H1 (cell line): Measurements from ENCODE around the gene RUNX1.

Experiments
- CHD1 ChIP-seq: IDR thresholded peaks from 2 replicates; pipeline ENCODE4 v1.6.1; 2012; ENCODE audit warnings: low read depth, low read length, improper control_type of control experiment
- CTCF ChIP-seq, 3 experiments: IDR thresholded peaks; 1 replicate in 2 of 3; 2 replicates in 1 of 3; pipeline versions ENCODE4 v1.5.1 to v1.6.1; 2011; ENCODE audit warnings: low read length in 3 of 3, mild to moderate bottlenecking in 3 of 3, inconsistent platforms in 2 of 3, low read depth in 1 of 3, moderate library complexity in 1 of 3; ENCODE audit not compliant: insufficient read depth in 1 of 3; ENCODE audit errors: control extremely low read depth in 1 of 3
- EGR1 ChIP-seq: IDR thresholded peaks from 2 replicates; pipeline ENCODE4 v1.6.1; 2011; ENCODE audit warnings: low read depth, low read length, borderline replicate concordance
- KDM5A ChIP-seq: fragments of 200-600 bp; IDR thresholded peaks from 2 replicates; pipeline ENCODE4 v1.7.1; 2012; ENCODE audit warnings: mild to moderate bottlenecking, low read length, inconsistent platforms, mixed read lengths
- PHF8 ChIP-seq: fragments of 200-600 bp; sonication (generic); conservative IDR thresholded peaks from 2 replicates; pipeline ENCODE4 v1.7.1; 2012; ENCODE audit warnings: low read depth, mild to moderate bottlenecking, inconsistent platforms, low read length, moderate library complexity
- POLR2A ChIP-seq, 2 experiments: IDR thresholded peaks; 1 replicate in 1 of 2; 2 replicates in 1 of 2; pipeline ENCODE4 v1.6.1; 2011; ENCODE audit warnings: low read depth in 2 of 2, low read length in 2 of 2, mild to moderate bottlenecking in 2 of 2; ENCODE audit errors: control extremely low read depth in 1 of 2
- RAD21 ChIP-seq, 2 experiments: IDR thresholded peaks in 1 of 2; conservative IDR thresholded peaks in 1 of 2; 2 replicates each; pipeline ENCODE4 v1.6.1; 2011; ENCODE audit warnings: low read depth in 2 of 2, low read length in 2 of 2, improper control_type of control experiment in 1 of 2, inconsistent platforms in 1 of 2, mild to moderate bottlenecking in 1 of 2, moderate library complexity in 1 of 2

GRCh38 chr21:35006771-35007170, 42.3 kb downstream of the RUNX1 start:
- no peak for TF ChIP-seq CTCF (IDR thresholded peaks at IDR 0.05; ENCODE audit: control extremely low read depth in 1 of 3, insufficient read depth in 1 of 3, low read depth in 1 of 3, low read length in 3 of 3)
- no peak for TF ChIP-seq POLR2A (IDR thresholded peaks at IDR 0.05; ENCODE audit: control extremely low read depth in 1 of 2, low read depth in 2 of 2, low read length in 2 of 2)
- no peak for TF ChIP-seq RAD21 (IDR thresholded peaks at IDR 0.05 in 1 of 2, conservative IDR thresholded peaks at IDR 0.05 in 1 of 2; ENCODE audit: low read depth in 2 of 2, low read length in 2 of 2)
- TF ChIP-seq CHD1, result no peak
- TF ChIP-seq EGR1, result no peak
- TF ChIP-seq KDM5A, result no peak
- no peak for TF ChIP-seq PHF8
